Measurements from ENCODE around the gene DMXL2.

DMXL2 gene

DNA sequence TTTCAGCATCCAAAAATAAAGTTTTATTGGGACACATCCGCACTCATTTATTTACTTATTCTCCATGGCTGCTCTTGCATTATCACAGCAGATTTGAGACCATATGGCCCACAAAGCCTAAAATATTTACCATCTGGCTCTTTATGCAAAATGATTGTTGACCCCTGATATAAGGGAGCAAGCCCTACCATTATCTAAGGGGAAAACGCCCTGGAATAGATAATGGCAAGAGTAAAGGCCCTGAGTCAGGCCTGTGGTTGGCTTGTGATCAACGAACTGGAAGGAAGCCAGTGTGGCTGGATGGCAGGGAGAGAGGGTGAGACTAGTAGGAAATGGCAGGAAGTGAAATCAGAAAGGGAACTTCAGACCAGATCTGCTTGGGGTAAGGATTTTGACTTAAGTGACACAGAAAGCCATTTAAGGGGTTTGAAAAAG is 24.6 kb upstream of the DMXL2 start:
- Mint-ChIP-seq H3K9me3 (no peaks in the 10 kb centered on the region), H3K36me3 (ENCODE audit: low read depth) (no peaks in the 10 kb centered on the region), H3K27me3 (ENCODE audit: low read depth) (peaks cover 19% of the 10 kb centered on the region), H3K4me1 (ENCODE audit: low read depth) (no peaks in the 10 kb centered on the region), H3K4me3 (no peak overlapping the region), H3K27ac (no peak overlapping the region)

DNA sequence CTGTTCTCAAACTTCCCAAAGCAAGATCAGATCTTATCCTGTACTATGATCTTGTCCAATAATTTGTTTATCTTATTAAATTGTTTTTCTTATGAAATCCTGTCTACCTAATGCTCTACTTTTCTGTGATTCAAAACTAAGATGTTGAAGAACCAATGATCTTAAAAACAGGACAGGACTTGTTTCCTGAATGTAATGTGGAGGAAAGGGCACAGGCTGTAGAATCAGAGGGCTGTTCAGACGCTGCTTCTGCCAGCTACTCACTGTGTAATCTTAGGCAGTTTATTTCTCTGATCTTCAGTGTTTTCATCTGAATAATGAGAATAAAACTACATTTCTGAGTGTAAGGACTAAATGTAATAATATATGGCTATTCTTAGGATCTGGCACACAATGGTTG is 20.1 kb upstream of the DMXL2 start:
- Mint-ChIP-seq H3K36me3 (ENCODE audit: low read depth) (no peaks in the 10 kb centered on the region), H3K27ac (no peak overlapping the region), H3K9me3 (no peaks in the 10 kb centered on the region), H3K27me3 (ENCODE audit: low read depth) (peaks cover 19% of the 10 kb centered on the region), H3K4me1 (ENCODE audit: low read depth) (no peaks in the 10 kb centered on the region), H3K4me3 (no peak overlapping the region)

DNA sequence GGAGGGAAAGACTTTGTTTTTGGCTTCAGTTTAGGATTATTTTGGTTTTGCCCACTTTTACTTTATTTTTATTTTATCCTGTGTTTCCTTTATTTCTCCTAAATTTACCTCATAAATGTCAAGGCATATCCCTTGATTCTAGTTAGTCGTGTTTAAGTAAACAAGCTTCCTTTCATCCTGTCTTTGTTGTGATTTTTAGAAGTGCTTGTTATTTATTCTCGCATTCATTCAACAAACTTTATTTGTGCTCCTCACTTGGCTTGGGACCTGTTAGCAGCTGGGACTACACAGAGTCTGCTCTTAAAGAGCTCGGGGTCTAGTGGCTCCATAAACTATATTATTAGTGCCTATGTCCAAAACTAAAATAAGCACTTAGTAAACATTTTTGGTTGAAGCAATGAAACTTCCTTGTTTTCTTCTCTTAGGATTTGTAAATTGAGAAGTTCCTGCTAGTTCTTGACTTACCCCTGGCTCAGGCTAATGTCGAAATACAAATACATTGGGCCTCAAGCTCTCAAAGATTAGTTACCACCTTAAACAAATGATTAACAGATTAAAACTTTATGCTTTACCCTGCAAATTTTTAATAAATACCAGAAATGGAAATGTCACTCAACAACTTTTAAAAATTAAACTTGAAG is 19.0 kb upstream of the DMXL2 start:
- Mint-ChIP-seq H3K36me3 (ENCODE audit: low read depth) (no peaks in the 10 kb centered on the region), H3K27ac (no peak overlapping the region), H3K9me3 (no peaks in the 10 kb centered on the region), H3K27me3 (ENCODE audit: low read depth) (peaks cover 19% of the 10 kb centered on the region), H3K4me3 (no peak overlapping the region), H3K4me1 (ENCODE audit: low read depth) (no peaks in the 10 kb centered on the region)

DNA sequence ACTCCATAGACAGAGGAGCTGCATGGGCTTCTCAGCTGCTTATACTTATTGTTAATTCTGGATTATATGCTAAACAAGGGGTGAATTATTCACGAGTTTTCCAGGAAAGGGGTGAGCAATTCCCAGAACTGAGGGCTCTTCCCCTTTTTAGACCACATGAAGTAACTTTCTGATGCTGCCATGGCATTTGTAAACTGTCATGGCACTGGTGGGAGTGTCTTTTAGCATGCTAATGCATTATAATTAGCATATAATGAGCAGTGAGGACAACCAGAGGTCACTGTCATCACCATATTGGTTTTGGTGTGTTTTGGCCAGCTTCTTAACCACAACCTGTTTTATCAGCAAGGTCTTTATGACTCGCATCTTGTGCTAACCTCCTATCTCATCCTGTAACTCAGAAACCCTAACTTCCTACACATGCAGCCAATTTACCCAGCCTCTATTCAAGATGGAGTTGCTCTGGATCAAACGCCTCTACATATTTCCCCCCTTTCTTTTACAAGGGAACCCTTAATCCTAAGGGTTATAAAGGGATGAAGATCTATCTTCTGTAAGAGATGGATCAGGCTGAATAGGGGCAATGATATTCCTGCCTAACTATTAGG is 12.1 kb upstream of the DMXL2 start:
- Mint-ChIP-seq H3K36me3 (ENCODE audit: low read depth) (no peaks in the 10 kb centered on the region), H3K9me3 (no peaks in the 10 kb centered on the region), H3K27me3 (ENCODE audit: low read depth) (peaks cover 14% of the 10 kb centered on the region), H3K4me3 (no peak overlapping the region), H3K27ac (no peak overlapping the region), H3K4me1 (ENCODE audit: low read depth) (peaks cover 2% of the 10 kb centered on the region)

DNA sequence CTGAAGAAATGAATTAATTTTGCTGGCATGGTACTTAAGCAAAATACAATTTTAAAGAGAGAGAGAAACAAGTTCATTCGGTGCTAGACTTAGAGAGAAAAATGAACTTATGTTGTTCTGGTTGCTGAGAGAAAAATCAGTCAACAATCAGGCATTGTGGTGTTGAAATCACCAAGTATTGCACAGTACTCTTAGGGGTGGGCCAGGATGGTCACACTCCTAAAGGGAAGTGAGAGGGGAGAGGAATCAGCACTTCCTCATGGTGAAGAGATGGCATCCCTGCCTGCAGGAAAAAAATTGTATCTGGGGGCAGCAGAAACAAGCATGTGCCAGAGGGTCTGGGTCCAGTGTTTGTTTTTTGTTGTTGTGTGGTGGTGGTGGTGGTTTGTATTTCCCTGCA is 7.0 kb upstream of the DMXL2 start:
- Mint-ChIP-seq H3K4me1 (ENCODE audit: low read depth) (peaks cover 2% of the 10 kb centered on the region), H3K4me3 (no peak overlapping the region), H3K27me3 (ENCODE audit: low read depth) (peaks cover 30% of the 10 kb centered on the region), H3K27ac (no peak overlapping the region), H3K9me3 (no peaks in the 10 kb centered on the region), H3K36me3 (ENCODE audit: low read depth) (no peaks in the 10 kb centered on the region)

DNA sequence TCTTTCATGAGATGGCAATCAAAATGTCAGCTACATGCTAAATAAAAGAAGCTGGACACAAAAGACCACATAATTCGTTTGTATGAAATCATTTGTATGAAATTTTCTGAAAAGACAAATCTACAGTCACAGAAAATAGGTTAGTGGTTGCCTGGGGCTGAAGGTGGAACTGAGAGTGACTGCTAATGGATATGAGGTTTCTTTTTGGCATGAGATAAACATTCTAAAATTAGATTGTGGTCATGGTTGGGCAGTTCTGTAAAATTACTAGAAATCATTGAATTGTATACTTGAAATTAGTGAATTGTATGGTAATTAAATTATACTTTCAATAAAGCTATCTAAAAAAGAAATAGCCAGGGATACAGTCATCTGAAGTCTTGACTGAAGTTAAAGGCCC is 2.7 kb upstream of the DMXL2 start:
- Mint-ChIP-seq H3K4me1 (ENCODE audit: low read depth) (peaks cover 13% of the 10 kb centered on the region), H3K36me3 (ENCODE audit: low read depth) (peaks cover 3% of the 10 kb centered on the region), H3K27me3 (ENCODE audit: low read depth) (peaks cover 59% of the 10 kb centered on the region), H3K4me3 (no peak overlapping the region), H3K27ac (no peak overlapping the region), H3K9me3 (no peaks in the 10 kb centered on the region)

DNA sequence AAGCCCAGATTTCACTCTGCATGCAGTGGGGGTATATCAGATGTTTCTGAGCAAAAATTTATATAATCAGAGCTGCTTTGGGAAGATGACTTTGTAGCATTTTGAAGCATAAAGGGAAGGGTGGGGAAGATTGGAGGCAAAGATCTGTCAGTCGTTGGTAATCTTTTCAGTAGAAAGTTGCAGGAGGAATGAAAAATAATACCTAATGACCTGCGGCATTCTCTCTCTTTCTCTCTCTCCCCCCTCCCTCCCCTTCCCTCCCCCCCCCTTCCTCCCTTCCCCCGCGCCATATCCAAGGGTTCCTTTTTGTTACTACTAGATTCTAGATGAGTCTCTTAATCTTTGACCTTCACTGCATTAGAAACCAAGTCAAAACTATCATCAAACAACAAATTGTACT is 1.5 kb upstream of the DMXL2 start:
- H3K27me3 Mint-ChIP-seq (ENCODE audit: low read depth) = peaks cover 62% of the 10 kb centered on the region
- H3K4me3 Mint-ChIP-seq = no peak overlapping the region
- peaks cover 6% of the 10 kb centered on the region for H3K36me3 Mint-ChIP-seq (ENCODE audit: low read depth)
- no peaks in the 10 kb centered on the region for H3K9me3 Mint-ChIP-seq
- no peak overlapping the region for H3K27ac Mint-ChIP-seq
- peaks cover 13% of the 10 kb centered on the region for H3K4me1 Mint-ChIP-seq (ENCODE audit: low read depth)

DNA sequence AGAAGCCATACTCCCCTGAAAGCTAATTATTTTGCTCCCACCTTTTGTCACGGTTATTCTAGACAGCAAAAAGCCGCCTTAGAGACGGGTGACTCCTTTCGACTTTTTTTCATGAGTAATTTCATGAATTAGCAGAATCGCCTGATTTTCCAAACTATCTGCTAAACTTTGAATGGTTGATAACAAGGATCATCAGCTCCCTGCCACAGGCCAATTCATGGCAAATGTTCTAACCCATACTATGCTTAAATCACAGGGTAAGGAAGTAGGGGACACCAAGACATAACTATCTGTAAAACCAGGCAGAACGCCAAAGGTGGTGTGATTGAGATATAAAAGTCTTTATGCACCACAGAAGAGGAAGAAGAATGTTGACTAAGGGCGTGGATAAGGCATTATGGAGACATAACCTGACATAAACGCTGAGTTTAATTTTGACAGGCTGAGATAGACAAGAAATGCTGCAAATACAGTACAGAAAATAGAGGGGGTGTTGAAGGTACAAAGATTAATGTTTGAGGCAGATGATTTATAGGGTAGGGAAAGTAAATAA is 891 bp upstream of the DMXL2 start:
- H3K9me3 Mint-ChIP-seq = no peaks in the 10 kb centered on the region
- peak overlapping the region; percentile 11 for H3K27ac Mint-ChIP-seq
- H3K4me3 Mint-ChIP-seq = peak overlapping the region; percentile 83
- peaks cover 66% of the 10 kb centered on the region for H3K27me3 Mint-ChIP-seq (ENCODE audit: low read depth)
- peaks cover 13% of the 10 kb centered on the region for H3K4me1 Mint-ChIP-seq (ENCODE audit: low read depth)
- H3K36me3 Mint-ChIP-seq (ENCODE audit: low read depth) = peaks cover 6% of the 10 kb centered on the region

DNA sequence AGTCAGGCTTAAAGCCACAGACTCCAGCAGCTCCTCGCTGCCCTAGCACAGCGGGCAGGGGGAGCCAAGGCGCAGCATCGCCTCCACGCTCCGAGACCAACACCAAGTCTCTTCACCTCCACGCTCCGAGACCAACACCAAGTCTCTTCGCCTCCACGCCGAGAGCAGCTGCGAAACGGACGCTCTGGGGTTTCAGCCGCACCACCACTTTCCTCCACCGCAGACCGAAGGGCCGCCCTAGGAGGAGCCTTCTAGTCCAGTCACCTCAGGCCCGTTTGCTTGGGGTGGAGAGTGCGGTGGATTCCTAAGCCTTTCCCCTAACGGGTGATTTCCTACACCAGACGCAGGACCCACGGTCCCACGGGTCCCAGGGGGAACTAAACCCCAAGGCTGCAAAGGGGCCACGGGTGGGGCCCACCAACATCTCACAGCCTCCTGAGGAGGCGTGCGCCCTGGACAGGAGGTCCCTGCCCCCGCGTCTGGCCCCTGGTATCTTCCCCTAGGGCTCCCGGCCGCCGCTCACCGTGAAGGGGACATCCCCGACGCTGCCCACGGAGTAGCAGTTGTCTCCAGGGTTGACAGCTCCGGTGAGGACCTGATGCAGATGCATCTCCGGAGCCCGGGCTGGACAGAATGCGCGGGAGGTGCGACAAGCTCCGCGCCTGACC is 501 bp downstream of the DMXL2 start:
- Mint-ChIP-seq H3K9me3 (no peaks in the 10 kb centered on the region), H3K27ac (no peak overlapping the region), H3K4me1 (ENCODE audit: low read depth) (peaks cover 13% of the 10 kb centered on the region), H3K36me3 (ENCODE audit: low read depth) (peaks cover 6% of the 10 kb centered on the region), H3K27me3 (ENCODE audit: low read depth) (peaks cover 71% of the 10 kb centered on the region), H3K4me3 (peak overlapping the region; percentile 83)

DNA sequence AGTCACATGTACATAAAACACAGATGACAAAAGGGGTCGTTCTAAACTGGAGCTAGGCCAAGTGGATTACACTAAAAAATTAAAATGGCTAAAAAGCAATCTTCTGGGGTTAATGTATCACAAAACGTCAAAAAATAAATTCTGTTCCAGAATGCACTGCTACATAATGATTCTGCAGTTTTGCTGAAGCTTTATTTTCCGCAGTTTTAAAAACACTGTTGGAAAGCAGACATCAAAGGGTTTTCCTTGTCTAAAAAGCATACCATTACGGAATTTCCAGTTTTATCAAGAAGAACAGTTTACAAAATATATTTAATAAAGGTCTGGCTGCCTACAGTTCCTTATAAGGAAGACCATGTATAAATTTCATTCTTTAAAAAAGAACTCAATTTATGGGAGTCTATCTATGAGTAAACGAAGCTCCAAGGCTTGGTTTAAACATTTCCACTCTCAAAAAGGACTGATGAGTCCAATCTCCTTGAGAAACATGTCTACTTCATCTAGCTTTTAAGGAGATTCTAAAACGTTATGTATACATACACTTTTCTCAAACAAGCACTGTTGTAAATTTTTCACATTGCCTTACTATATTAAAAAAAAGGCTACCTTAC is 1.3 kb downstream of the DMXL2 start:
- no peak overlapping the region for H3K27ac Mint-ChIP-seq
- peaks cover 67% of the 10 kb centered on the region for H3K27me3 Mint-ChIP-seq (ENCODE audit: low read depth)
- H3K36me3 Mint-ChIP-seq (ENCODE audit: low read depth) = peaks cover 6% of the 10 kb centered on the region
- no peaks in the 10 kb centered on the region for H3K9me3 Mint-ChIP-seq
- H3K4me3 Mint-ChIP-seq = peak overlapping the region; percentile 83
- peaks cover 13% of the 10 kb centered on the region for H3K4me1 Mint-ChIP-seq (ENCODE audit: low read depth)

DNA sequence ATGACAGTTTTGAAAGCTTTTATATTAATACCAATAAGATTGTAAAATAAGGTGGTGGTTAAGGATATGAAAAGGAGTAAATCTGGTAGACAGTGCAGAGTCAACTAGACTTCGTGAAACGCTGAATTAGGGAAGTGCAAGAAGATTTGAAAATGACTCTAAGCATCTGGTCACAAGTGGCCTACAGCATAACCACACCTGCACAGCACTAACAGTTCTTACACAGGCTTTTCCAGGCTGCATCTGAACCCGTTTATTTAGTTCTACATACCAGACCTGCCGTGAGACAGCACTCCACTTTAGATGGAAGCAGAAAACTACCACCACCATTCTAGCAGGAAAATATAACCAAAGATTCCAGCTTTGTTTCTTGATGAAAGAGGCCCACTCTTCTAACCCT is 1.9 kb downstream of the DMXL2 start:
- Mint-ChIP-seq H3K27me3 (ENCODE audit: low read depth) (peaks cover 63% of the 10 kb centered on the region), H3K9me3 (no peaks in the 10 kb centered on the region), H3K4me1 (ENCODE audit: low read depth) (peaks cover 13% of the 10 kb centered on the region), H3K4me3 (no peak overlapping the region), H3K27ac (no peak overlapping the region), H3K36me3 (ENCODE audit: low read depth) (peaks cover 6% of the 10 kb centered on the region)

DNA sequence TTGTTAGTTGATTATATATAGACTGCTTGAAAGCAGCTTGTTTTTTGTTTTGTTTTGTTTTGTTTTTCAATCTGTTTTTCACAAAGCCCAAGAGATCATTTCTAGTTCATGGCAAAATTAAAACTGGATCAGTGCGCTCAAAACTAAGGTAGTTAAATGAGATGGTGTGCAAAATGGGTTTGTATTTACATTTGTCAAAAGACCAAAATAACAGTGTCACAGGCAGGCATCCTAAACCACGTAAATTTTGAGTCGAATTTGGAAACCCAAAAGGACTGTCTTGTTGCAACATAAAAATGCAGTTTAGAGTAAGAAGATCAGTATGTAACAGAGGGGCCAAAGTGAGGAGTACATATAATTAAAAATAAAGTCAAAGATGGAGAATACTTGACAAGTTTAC is 2.4 kb downstream of the DMXL2 start:
- H3K4me1 Mint-ChIP-seq (ENCODE audit: low read depth) = peaks cover 12% of the 10 kb centered on the region
- H3K27me3 Mint-ChIP-seq (ENCODE audit: low read depth) = peaks cover 60% of the 10 kb centered on the region
- H3K27ac Mint-ChIP-seq = no peak overlapping the region
- peaks cover 6% of the 10 kb centered on the region for H3K36me3 Mint-ChIP-seq (ENCODE audit: low read depth)
- no peaks in the 10 kb centered on the region for H3K9me3 Mint-ChIP-seq
- no peak overlapping the region for H3K4me3 Mint-ChIP-seq

DNA sequence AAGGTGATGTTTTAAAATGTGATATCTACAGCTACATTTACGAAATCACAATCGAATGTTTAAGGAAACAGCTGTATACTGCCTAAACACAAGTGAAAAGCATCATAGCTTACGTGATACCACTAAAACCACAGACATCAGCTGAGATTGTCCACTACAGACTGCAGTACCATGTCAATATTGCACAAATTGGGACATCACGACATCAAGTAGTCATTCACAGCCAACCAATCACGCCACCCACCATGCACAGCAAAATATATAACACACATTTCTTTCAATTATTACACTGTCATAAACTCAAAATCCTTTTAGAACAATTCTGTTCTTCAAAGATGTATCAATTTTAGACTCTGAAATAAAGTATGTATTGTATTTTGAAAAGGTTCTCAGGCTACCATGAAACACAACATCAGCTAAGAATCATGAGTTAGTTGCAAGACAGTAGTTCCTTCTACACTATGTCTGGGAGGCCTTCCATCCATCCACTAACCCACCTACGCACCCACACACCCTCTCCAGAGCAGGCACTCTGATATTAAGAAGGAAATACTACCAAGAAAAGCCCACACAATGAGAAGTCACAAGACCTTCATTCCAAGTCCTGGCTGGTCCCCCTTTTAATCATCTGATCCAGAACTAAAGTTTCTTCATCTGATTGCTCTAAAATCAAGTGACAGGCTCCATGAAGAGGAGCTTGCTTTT is 3.1 kb downstream of the DMXL2 start:
- Mint-ChIP-seq H3K36me3 (ENCODE audit: low read depth) (peaks cover 6% of the 10 kb centered on the region), H3K27me3 (ENCODE audit: low read depth) (peaks cover 53% of the 10 kb centered on the region), H3K9me3 (no peaks in the 10 kb centered on the region), H3K4me3 (no peak overlapping the region), H3K4me1 (ENCODE audit: low read depth) (peaks cover 12% of the 10 kb centered on the region), H3K27ac (no peak overlapping the region)

DNA sequence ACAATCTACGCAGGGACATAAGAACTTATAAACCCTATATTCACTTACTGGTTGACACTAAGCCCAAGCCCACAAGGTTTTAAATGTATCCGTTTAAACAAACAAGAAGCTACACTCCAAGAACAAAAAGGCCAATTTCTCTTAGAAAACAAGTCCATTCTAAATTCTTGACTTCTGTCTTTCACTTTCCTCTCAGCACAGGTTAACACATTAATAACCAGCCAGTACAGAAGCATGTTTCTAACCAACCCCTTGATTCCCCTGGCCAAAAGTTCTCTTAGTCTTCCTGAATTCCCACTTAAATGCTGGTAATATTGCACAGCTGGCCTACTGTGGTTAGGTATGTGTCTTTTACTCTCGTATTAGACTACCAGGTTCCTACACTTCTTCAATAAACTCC is 4.7 kb downstream of the DMXL2 start:
- Mint-ChIP-seq H3K27me3 (ENCODE audit: low read depth) (peaks cover 40% of the 10 kb centered on the region), H3K36me3 (ENCODE audit: low read depth) (peaks cover 3% of the 10 kb centered on the region), H3K27ac (no peak overlapping the region), H3K4me3 (no peak overlapping the region), H3K9me3 (no peaks in the 10 kb centered on the region), H3K4me1 (ENCODE audit: low read depth) (peaks cover 4% of the 10 kb centered on the region)

Data from T-helper 1 cell treated with Interleukin-12 subunit alpha and Interleukin-12 subunit beta and Interleukin-4 antibody, amounts not matched to agents 30 μg/mL and 1 μg/mL, for 36 hours (primary cell).